Activated naive CD4-positive, alpha-beta T cell treated with anti-CD3 and anti-CD28 coated beads for 36 hours (primary cell): ENCODE measurements around the gene ABHD15. TPM values are rescaled to one million over a fixed set of nuclear protein-coding genes. Genes with fewer than 3 reads are reported as not detected.
A peak's percentile ranks its signal among the peaks of the same experiment; 100 is the strongest.

Experiments used
- CTCF ChIA-PET: fragments of 350-600 bp; sonication (Branson Sonifier 250); formaldehyde crosslinking; loops from one replicate; lab custom pipeline; 2021; ENCODE audit warnings: antibody characterized with exemption; lab: Charles Lee
- DNase-seq: peaks from one replicate; pipeline ENCODE4 v3.0.0-alpha.2; 2020
- H3K27ac Mint-ChIP-seq: one replicate; pipeline ENCODE4 v1.8.0; 2021; ENCODE audit warnings: mild to moderate bottlenecking, mixed read lengths
- H3K27me3 Mint-ChIP-seq: one replicate; pipeline ENCODE4 v1.8.0; 2021; ENCODE audit warnings: low read depth, mixed read lengths
- H3K36me3 Mint-ChIP-seq: one replicate; pipeline ENCODE4 v1.8.0; 2021; ENCODE audit warnings: low read depth, mixed read lengths
- H3K4me1 Mint-ChIP-seq: one replicate; pipeline ENCODE4 v1.8.0; 2021; ENCODE audit warnings: low read depth, mixed read lengths
- H3K4me3 Mint-ChIP-seq: one replicate; pipeline ENCODE4 v1.8.0; 2021; ENCODE audit warnings: mild to moderate bottlenecking, moderate library complexity, mixed read lengths
- H3K9me3 Mint-ChIP-seq: one replicate; pipeline ENCODE4 v1.8.0; 2021; ENCODE audit warnings: mixed read lengths
- intact Hi-C: fragments of 100-400 bp; cut with micrococcal nuclease; formaldehyde crosslinking; loops from one replicate; pipeline ENCODE4 v1.15.1; 2023
- total RNA-seq, 2 experiments: library from RNA; stranded (reverse); gene quantifications; one replicate each; pipeline ENCODE4 v1.2.3, GENCODE V29; 2021

Gene ABHD15
- total RNA-seq, 2 experiments from 2014 or later = 3.7 to 4.0 TPM

GRCh38 chr17:29577385-29578211, 10.8 kb upstream of the ABHD15 start:
- Mint-ChIP-seq H3K27ac (no peak overlapping the region), H3K36me3 (peaks cover 28% of the 10 kb centered on the region), H3K4me1 (peaks cover 16% of the 10 kb centered on the region), H3K9me3 (peaks cover 2% of the 10 kb centered on the region), H3K4me3 (no peak overlapping the region), H3K27me3 (no peaks in the 10 kb centered on the region)
- CTCF ChIA-PET = interaction anchor here (0.8 to 7.7 kb wide), 6 partner anchors 8 to 208 kb away, joined by 3 to 56 read pairs (median 17); partner anchors contain the start of gene ANKRD13B
- intact Hi-C loops = no loop called here
- no peak for DNase-seq

- H3K27me3 Mint-ChIP-seq = no peaks in the 10 kb centered on the region
- H3K4me3 Mint-ChIP-seq = no peak overlapping the region
- H3K27ac Mint-ChIP-seq = no peak overlapping the region
- CTCF ChIA-PET = interaction anchor here (0.8 to 7.7 kb wide), 3 partner anchors 15 to 207 kb away, joined by 4 to 56 read pairs (median 28); partner anchors contain the start of gene ANKRD13B
- intact Hi-C loops = no loop called here
- peaks cover 2% of the 10 kb centered on the region for H3K9me3 Mint-ChIP-seq
- H3K4me1 Mint-ChIP-seq = peaks cover 16% of the 10 kb centered on the region
- DNase-seq = no peak
- H3K36me3 Mint-ChIP-seq = peaks cover 25% of the 10 kb centered on the region
These were observed 10.1 kb upstream of the ABHD15 start for GRCh38 chr17:29577001-29577370.

GRCh38 chr17:29576214-29577000, 9.6 kb upstream of the ABHD15 start:
- H3K27me3 Mint-ChIP-seq = no peaks in the 10 kb centered on the region
- CTCF ChIA-PET = interaction anchor here (0.8 to 7.7 kb wide), 4 partner anchors 8 to 207 kb away, joined by 4 to 56 read pairs (median 16); partner anchors contain the start of gene ANKRD13B
- intact Hi-C loops = no loop called here
- no peak overlapping the region for H3K4me3 Mint-ChIP-seq
- no peak for DNase-seq
- peaks cover 16% of the 10 kb centered on the region for H3K4me1 Mint-ChIP-seq
- H3K9me3 Mint-ChIP-seq = peaks cover 2% of the 10 kb centered on the region
- peaks cover 25% of the 10 kb centered on the region for H3K36me3 Mint-ChIP-seq
- no peak overlapping the region for H3K27ac Mint-ChIP-seq

GRCh38 chr17:29575511-29576213, 8.8 kb upstream of the ABHD15 start:
- no peak for DNase-seq
- H3K36me3 Mint-ChIP-seq = peaks cover 24% of the 10 kb centered on the region
- no peak overlapping the region for H3K4me3 Mint-ChIP-seq
- CTCF ChIA-PET = interaction anchor here (0.6 to 7.7 kb wide), 4 partner anchors 9 to 206 kb away, joined by 3 to 56 read pairs (median 5); partner anchors contain the start of gene ANKRD13B
- H3K9me3 Mint-ChIP-seq = peaks cover 2% of the 10 kb centered on the region
- intact Hi-C loops = no loop called here
- H3K27ac Mint-ChIP-seq = no peak overlapping the region
- no peaks in the 10 kb centered on the region for H3K27me3 Mint-ChIP-seq
- peaks cover 8% of the 10 kb centered on the region for H3K4me1 Mint-ChIP-seq

- H3K27me3 Mint-ChIP-seq = no peaks in the 10 kb centered on the region
- peaks cover 19% of the 10 kb centered on the region for H3K36me3 Mint-ChIP-seq
- CTCF ChIA-PET = interaction anchor here (0.6 to 7.7 kb wide), 6 partner anchors 9 to 205 kb away, joined by 3 to 56 read pairs (median 4); partner anchors contain the start of gene ANKRD13B
- H3K9me3 Mint-ChIP-seq = no peaks in the 10 kb centered on the region
- intact Hi-C loops = no loop called here
- no peak overlapping the region for H3K4me3 Mint-ChIP-seq
- peaks cover 2% of the 10 kb centered on the region for H3K4me1 Mint-ChIP-seq
- no peak overlapping the region for H3K27ac Mint-ChIP-seq
- no peak for DNase-seq
These were observed 8.1 kb upstream of the ABHD15 start for GRCh38 chr17:29574732-29575510.

- H3K27me3 Mint-ChIP-seq = no peaks in the 10 kb centered on the region
- DNase-seq = no peak
- intact Hi-C loops = no loop called here
- H3K27ac Mint-ChIP-seq = no peak overlapping the region
- H3K4me3 Mint-ChIP-seq = no peak overlapping the region
- H3K4me1 Mint-ChIP-seq = peaks cover 3% of the 10 kb centered on the region
- peaks cover 16% of the 10 kb centered on the region for H3K36me3 Mint-ChIP-seq
- no peaks in the 10 kb centered on the region for H3K9me3 Mint-ChIP-seq
- CTCF ChIA-PET = interaction anchor here (0.6 to 2.6 kb wide), 8 partner anchors 8 to 204 kb away, joined by 3 to 14 read pairs (median 4); partner anchors contain the start of gene ANKRD13B
These were observed 7.3 kb upstream of the ABHD15 start for GRCh38 chr17:29573871-29574731.

- no peak overlapping the region for H3K4me3 Mint-ChIP-seq
- H3K4me1 Mint-ChIP-seq = peaks cover 5% of the 10 kb centered on the region
- H3K27ac Mint-ChIP-seq = no peak overlapping the region
- H3K27me3 Mint-ChIP-seq = no peaks in the 10 kb centered on the region
- intact Hi-C loops = no loop called here
- H3K36me3 Mint-ChIP-seq = peaks cover 16% of the 10 kb centered on the region
- H3K9me3 Mint-ChIP-seq = no peaks in the 10 kb centered on the region
- CTCF ChIA-PET = interaction anchor here (0.6 to 2.6 kb wide), 5 partner anchors 8 to 203 kb away, joined by 3 to 14 read pairs (median 4); partner anchors contain the start of gene ANKRD13B
- no peak for DNase-seq
These were observed 6.7 kb upstream of the ABHD15 start for GRCh38 chr17:29573558-29573869.

- intact Hi-C loops = no loop called here
- Mint-ChIP-seq H3K9me3 (no peaks in the 10 kb centered on the region), H3K4me1 (peaks cover 5% of the 10 kb centered on the region), H3K27ac (no peak overlapping the region), H3K4me3 (no peak overlapping the region), H3K27me3 (no peaks in the 10 kb centered on the region), H3K36me3 (peaks cover 12% of the 10 kb centered on the region)
- peak; percentile 55 for DNase-seq
- CTCF ChIA-PET = interaction anchor here (0.6 to 2.6 kb wide), 6 partner anchors 9 to 203 kb away, joined by 3 to 14 read pairs (median 4); partner anchors contain the start of gene ANKRD13B
These were observed 6.1 kb upstream of the ABHD15 start for GRCh38 chr17:29572691-29573557.

- CTCF ChIA-PET = interaction anchor here (0.6 to 2.6 kb wide), 5 partner anchors 10 to 207 kb away, joined by 3 to 14 read pairs (median 3); partner anchors contain the start of gene ANKRD13B
- Mint-ChIP-seq H3K36me3 (peaks cover 8% of the 10 kb centered on the region), H3K4me1 (peaks cover 5% of the 10 kb centered on the region), H3K4me3 (no peak overlapping the region), H3K27ac (no peak overlapping the region), H3K27me3 (no peaks in the 10 kb centered on the region), H3K9me3 (no peaks in the 10 kb centered on the region)
- DNase-seq = no peak
- intact Hi-C loops = no loop called here
These were observed 5.2 kb upstream of the ABHD15 start for GRCh38 chr17:29571883-29572681.
